Smooth muscle cell (in vitro differentiated cells): ENCODE results near the gene LY6G6C. TPM values are rescaled to one million over a fixed set of nuclear protein-coding genes. Genes with fewer than 3 reads are reported as not detected.

ENCODE experiments used
- DNase-seq: peaks from one replicate; lab custom pipeline; 2025; ENCODE audit not compliant: unreplicated experiment; lab: John Stamatoyannopoulos, UW
- H2AFZ ChIP-seq: fragments of 200-600 bp; sonication (generic); 2 replicates; pipeline ENCODE4 v1.6.0; 2016; ENCODE audit warnings: antibody characterized with exemption, low read depth, mild to moderate bottlenecking
- H3F3A ChIP-seq: fragments of 200-600 bp; sonication (generic); 2 replicates; pipeline ENCODE4 v1.6.0; 2017; ENCODE audit warnings: antibody characterized with exemption, low read depth
- H3K27ac ChIP-seq: fragments of 200-600 bp; sonication (generic); 2 replicates; pipeline ENCODE4 v1.5.1; 2016; ENCODE audit warnings: low read depth, mild to moderate bottlenecking
- H3K27me3 ChIP-seq: fragments of 200-600 bp; sonication (generic); 2 replicates; pipeline ENCODE4 v1.6.1; 2016; ENCODE audit warnings: low read depth, mild to moderate bottlenecking
- H3K36me3 ChIP-seq: fragments of 200-600 bp; sonication (generic); 2 replicates; pipeline ENCODE4 v1.5.1; 2016; ENCODE audit warnings: low read depth
- H3K4me1 ChIP-seq: fragments of 200-600 bp; sonication (generic); 2 replicates; pipeline ENCODE4 v1.5.1; 2016; ENCODE audit warnings: low read depth
- H3K4me2 ChIP-seq: fragments of 200-600 bp; sonication (generic); 2 replicates; pipeline ENCODE4 v1.6.0; 2016; ENCODE audit warnings: mild to moderate bottlenecking
- H3K4me3 ChIP-seq: fragments of 200-600 bp; sonication (generic); 2 replicates; pipeline ENCODE4 v1.5.1; 2016; ENCODE audit warnings: mild to moderate bottlenecking
- H3K79me2 ChIP-seq: fragments of 200-600 bp; sonication (generic); 2 replicates; pipeline ENCODE4 v1.6.0; 2016; ENCODE audit warnings: low read depth, mild to moderate bottlenecking
- H3K9ac ChIP-seq: fragments of 200-600 bp; sonication (generic); 2 replicates; pipeline ENCODE4 v1.6.0; 2016; ENCODE audit warnings: low read depth
- H3K9me3 ChIP-seq: fragments of 200-600 bp; sonication (generic); replicated peaks from 2 replicates; pipeline ENCODE4 v1.5.1; 2016; ENCODE audit warnings: low read depth
- H4K20me1 ChIP-seq: fragments of 200-600 bp; sonication (generic); 2 replicates; pipeline ENCODE4 v1.6.0; 2016; ENCODE audit warnings: low read depth
- WGBS: methylation state at CpG from one replicate; pipeline ENCODE4 v1.1.7; 2016; ENCODE audit warnings: low lambda C conversion rate; 5-methylcytosine and 5-hydroxymethylcytosine counted together
- polyA plus RNA-seq: library from polyadenylated mRNA; unstranded; fragments of >200 nt; fragmentation: Nextera tagmentation; extraction: Ambion mirVana; gene quantifications from 2 replicates; pipeline ENCODE4 v1.2.1, GENCODE V29; 2016
- total RNA-seq: library from RNA; depleted of rRNA; stranded (reverse); fragments of >200 nt; gene quantifications from 2 replicates; pipeline ENCODE4 v1.2.3, GENCODE V29; 2014
- TF ChIP-seq, protein P1 (sequence below): fragments of 200-600 bp; sonication (generic); IDR thresholded peaks from 2 replicates; pipeline ENCODE4 v1.5.1; 2017; ENCODE audit warnings: borderline replicate concordance, mild to moderate bottlenecking, antibody characterized with exemption; ENCODE audit not compliant: insufficient read depth, poor library complexity, severe bottlenecking

LY6G6C gene
- total and polyA plus RNA-seq, 2 experiments from 2014 or later: 3.8 to 3.9 TPM

GRCh38 chr6:31717499-31718222 lies 3.9 kb downstream of the LY6G6C start:
- Histone ChIP-seq H3K9ac (no peak overlapping the region), H3K4me3 (no peak overlapping the region), H3K27me3 (no peaks in the 10 kb centered on the region), H4K20me1 (no peaks in the 10 kb centered on the region), H3K36me3 (no peaks in the 10 kb centered on the region), H3K4me1 (peaks cover 21% of the 10 kb centered on the region), H3K79me2 (no peaks in the 10 kb centered on the region), H3F3A (no peaks in the 10 kb centered on the region), H3K27ac (peak overlapping the region; percentile 37), H2AFZ (no peak overlapping the region), H3K9me3 (no peaks in the 10 kb centered on the region), H3K4me2 (no peak overlapping the region)
- 57% methylated on average over 10 of the region's 10 CpGs for WGBS
- TF ChIP-seq, protein P1, sequence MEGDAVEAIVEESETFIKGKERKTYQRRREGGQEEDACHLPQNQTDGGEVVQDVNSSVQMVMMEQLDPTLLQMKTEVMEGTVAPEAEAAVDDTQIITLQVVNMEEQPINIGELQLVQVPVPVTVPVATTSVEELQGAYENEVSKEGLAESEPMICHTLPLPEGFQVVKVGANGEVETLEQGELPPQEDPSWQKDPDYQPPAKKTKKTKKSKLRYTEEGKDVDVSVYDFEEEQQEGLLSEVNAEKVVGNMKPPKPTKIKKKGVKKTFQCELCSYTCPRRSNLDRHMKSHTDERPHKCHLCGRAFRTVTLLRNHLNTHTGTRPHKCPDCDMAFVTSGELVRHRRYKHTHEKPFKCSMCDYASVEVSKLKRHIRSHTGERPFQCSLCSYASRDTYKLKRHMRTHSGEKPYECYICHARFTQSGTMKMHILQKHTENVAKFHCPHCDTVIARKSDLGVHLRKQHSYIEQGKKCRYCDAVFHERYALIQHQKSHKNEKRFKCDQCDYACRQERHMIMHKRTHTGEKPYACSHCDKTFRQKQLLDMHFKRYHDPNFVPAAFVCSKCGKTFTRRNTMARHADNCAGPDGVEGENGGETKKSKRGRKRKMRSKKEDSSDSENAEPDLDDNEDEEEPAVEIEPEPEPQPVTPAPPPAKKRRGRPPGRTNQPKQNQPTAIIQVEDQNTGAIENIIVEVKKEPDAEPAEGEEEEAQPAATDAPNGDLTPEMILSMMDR: no peak
- no peak for DNase-seq

DNA sequence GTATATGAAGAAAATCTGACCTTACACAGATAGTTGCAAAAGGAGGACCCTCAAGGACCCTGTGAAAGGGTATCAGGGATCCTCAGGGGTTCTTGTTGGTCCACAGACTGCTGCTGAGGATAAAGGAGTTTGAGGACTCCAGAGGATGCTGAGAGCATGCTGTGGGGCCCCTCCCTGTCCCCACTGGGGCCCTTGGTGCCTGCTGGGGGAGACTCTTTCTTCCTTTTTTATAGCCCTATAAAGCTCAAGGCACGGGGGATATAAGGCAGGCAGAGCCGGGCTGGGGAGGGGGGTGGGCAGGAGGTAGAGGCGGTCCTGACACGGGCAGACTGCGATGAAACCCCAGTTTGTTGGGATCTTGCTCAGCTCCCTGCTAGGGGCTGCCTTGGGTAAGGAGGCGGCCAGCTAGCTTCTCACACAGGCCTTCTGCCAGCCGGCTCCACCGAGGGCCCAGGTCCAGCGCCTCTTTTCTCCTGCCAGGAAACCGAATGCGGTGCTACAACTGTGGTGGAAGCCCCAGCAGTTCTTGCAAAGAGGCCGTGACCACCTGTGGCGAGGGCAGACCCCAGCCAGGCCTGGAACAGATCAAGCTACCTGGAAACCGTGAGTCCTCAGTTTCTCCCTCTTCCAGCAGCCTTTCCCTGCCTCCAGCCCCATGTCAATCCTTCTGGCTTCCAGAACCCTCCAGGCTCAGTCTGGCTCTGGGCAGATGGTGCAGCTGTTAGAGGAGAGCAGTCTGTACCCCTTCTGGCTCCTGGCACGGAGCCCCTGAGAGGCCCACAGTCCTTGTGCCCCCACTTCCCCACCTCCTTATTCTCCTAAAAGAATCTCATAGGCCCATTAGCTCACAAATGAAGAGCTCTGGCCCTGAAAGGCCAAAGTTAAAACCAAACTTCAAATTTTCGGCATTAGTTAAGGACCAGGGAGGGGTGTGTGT lies 6.3 kb downstream of the LY6G6C start, which contains the start of gene LY6G6D:
TSS of gene LY6G6D (plus strand) at position 327 of the 937 bp plus-strand sequence. CDS start at position 335, 8 bp downstream.
- H2AFZ ChIP-seq: peak within 1 kb of the TSS; percentile 91

GRCh38 chr6:31713991-31714684 lies 7.4 kb downstream of the LY6G6C start:
- peak overlapping the region; percentile 91 for H2AFZ ChIP-seq
- DNase-seq: no peak
- H3K79me2 ChIP-seq: no peaks in the 10 kb centered on the region
- TF ChIP-seq, protein P1: no peak
- peak overlapping the region; percentile 34 for H3K4me2 ChIP-seq
- 14% methylated on average over 5 of the region's 5 CpGs for WGBS
- H3K9me3 ChIP-seq: no peaks in the 10 kb centered on the region
- H3K4me1 ChIP-seq: peaks cover 21% of the 10 kb centered on the region
- H3K4me3 ChIP-seq: no peak overlapping the region
- H4K20me1 ChIP-seq: no peaks in the 10 kb centered on the region
- no peaks in the 10 kb centered on the region for H3K36me3 ChIP-seq
- no peaks in the 10 kb centered on the region for H3K27me3 ChIP-seq
- H3K9ac ChIP-seq: no peak overlapping the region
- H3K27ac ChIP-seq: no peak overlapping the region
- H3F3A ChIP-seq: no peaks in the 10 kb centered on the region

More for the DNA sequence above, 6.3 kb downstream of the LY6G6C start, which contains the start of gene LY6G6D:
- H3F3A ChIP-seq: no peaks in the 10 kb centered on the region
- H3K4me1 ChIP-seq: peaks cover 21% of the 10 kb centered on the region
- H3K27ac ChIP-seq: no peak within 1 kb of the TSS
- 66% methylated on average over 15 of the region's 16 CpGs for WGBS
- no peaks in the 10 kb centered on the region for H3K27me3 ChIP-seq
- H3K4me3 ChIP-seq: no peak within 1 kb of the TSS
- H3K9me3 ChIP-seq: no peaks in the 10 kb centered on the region
- TF ChIP-seq, protein P1: no peak
- no peaks in the 10 kb centered on the region for H3K36me3 ChIP-seq
- H3K9ac ChIP-seq: no peak within 1 kb of the TSS
- no peaks in the 10 kb centered on the region for H4K20me1 ChIP-seq
- no peaks in the 10 kb centered on the region for H3K79me2 ChIP-seq
- H3K4me2 ChIP-seq: peak within 1 kb of the TSS; percentile 34
- DNase-seq: no peak
